ENCODE results near the gene EOGT. TPM values are rescaled to one million over a fixed set of nuclear protein-coding genes. Genes with fewer than 3 reads are reported as not detected.

The EOGT gene
- 9.9 to 12.8 TPM (median 11.3 TPM) in 5 replicates for total RNA-seq (2022; extraction: Qiagen RNA extraction; ENCODE audit: low read depth)

DNA sequence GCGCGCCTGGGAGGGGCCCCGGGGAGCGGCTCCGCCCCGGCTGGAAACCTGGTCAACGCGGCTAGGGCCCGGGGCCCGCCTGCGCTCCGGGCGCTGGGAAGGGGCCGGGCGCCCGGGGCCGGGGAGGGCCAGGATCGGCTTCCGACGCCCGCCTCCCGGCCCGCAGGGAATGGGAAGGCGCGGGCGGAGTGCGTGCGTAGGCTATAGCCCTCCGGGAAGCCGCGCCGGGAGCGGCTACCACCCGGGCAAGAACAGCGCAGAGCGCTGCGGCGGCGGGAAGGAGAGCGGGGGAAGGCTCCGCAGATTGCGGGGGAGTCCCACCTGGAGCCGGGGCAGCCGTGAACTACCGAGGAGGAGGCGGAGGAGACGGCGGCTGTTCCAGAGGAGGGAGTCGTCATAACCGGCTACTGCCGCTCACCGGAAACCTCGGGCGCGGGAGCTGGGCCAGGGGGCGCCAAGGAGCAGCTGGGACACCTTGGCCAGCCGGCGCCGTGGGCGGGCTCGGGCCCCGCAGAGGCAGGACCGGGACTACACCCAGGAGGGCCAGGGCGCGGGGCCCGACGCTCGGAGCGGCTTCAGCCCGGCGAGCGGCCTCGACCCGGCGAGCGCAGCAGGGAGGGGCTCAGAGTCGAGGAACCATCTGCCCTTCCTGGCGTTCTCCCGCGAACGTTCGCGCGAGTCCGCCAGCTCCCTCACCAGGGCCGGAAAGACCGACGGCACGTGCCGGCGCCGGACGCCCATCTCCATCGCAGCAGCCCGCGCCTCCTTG, at the start of gene EOGT:
EOGT (minus strand) TSS at position 432 of the 769 bp plus-strand sequence. CDS start 3,838 bp downstream, outside the sequence.

DNA sequence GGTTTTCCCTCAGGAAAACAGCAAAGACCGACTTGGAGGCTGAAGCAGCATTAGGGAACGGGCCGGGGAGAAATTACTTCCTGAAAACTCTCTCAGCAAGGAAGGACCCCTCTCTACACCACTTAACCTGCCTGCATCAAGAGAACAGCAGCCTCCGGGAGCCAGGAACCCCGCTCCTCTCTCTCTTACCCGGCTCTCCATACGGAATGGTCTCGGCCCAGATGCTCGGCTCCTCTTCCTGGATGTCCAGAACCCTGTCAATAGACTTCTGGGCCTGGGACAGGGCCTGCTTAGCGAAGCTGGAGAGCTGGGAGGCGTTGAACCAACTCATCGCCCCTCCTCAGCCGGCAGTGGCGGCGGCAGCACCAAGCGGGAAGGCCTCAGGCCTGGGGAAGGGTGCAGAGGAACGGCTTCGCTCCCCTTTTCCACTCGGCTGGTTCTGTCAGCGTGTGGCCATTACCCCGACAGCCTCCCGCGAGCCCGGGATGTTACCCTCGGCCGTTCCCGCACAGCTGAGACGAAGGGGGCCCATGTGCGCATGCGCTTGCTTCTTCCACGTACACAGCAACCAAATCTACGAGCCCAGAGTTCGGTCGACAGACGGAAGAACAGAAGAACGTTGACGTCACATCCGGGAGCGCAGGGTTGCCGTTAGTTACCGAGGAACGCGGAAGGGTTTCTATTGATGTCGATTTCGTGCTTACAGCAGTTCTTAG, 38.4 kb upstream of the EOGT start, which contains the start of gene TMF1:
TMF1 (minus strand) TSS at position 578 of the 716 bp plus-strand sequence; CDS start at position 331, 247 bp downstream.

Other genes with a start within 250 kb of the EOGT start
- not detected in 5 replicates for gene TAFA4, start 81.1 kb downstream of the EOGT start, total RNA-seq (2022; extraction: Qiagen RNA extraction; ENCODE audit: low read depth)
- gene TMF1, start 38.6 kb upstream of the EOGT start, total RNA-seq (2022; extraction: Qiagen RNA extraction; ENCODE audit: low read depth) = 11.0 to 17.5 TPM (median 14.7 TPM) in 5 replicates
- gene UBA3, start 66.7 kb upstream of the EOGT start, total RNA-seq (2022; extraction: Qiagen RNA extraction; ENCODE audit: low read depth) = 23.1 to 32.7 TPM (median 24.4 TPM) in 5 replicates
- 76.3 to 102 TPM (median 84.8 TPM) in 5 replicates for gene ARL6IP5, start 71.3 kb upstream of the EOGT start, total RNA-seq (2022; extraction: Qiagen RNA extraction; ENCODE audit: low read depth)
- not detected in 5 replicates for gene LMOD3, start 108.9 kb upstream of the EOGT start, total RNA-seq (2022; extraction: Qiagen RNA extraction; ENCODE audit: low read depth)